HepG2 (cell line): Measurements from ENCODE around the gene CEP104. TPM values are rescaled to one million over a fixed set of nuclear protein-coding genes. Genes with fewer than 3 reads are reported as not detected.

Experiments
- ATAC-seq: fragments of 200-7000 bp; cut with Tn5 transposase; 3 replicates; pipeline ENCODE4 v1.9.1; 2020; ENCODE audit warnings: mild to moderate bottlenecking, moderate library complexity
- BruUV-seq: library from RNA; stranded (reverse); fragments of 400-500 nt; replicated peaks from 2 replicates; lab custom pipeline; 2021; lab: Mats Ljungman, UMichigan
- CTCF ChIA-PET: fragments of 300-600 bp; formaldehyde crosslinking; extraction: SDS; loops from one replicate; lab custom pipeline; 2021; ENCODE audit warnings: low total read pairs, inconsistent platforms, low intra/inter-chr PET ratio; lab: Yijun Ruan, JAX
- POLR2A ChIA-PET: fragments of 350-600 bp; sonication (Branson Sonifier 250); formaldehyde crosslinking; loops from one replicate; lab custom pipeline; 2020; ENCODE audit warnings: antibody characterized with exemption, inconsistent platforms; lab: Yijun Ruan, JAX
- DNase-seq: peaks from one replicate; pipeline ENCODE4 v3.0.0-alpha.2; 2015; ENCODE audit warnings: low spot score
- FAIRE-seq: peaks from 3 replicates; lab custom pipeline; 2011; peaks lifted over from hg19 to GRCh38; lab: Jason Lieb, UNC
- H2AFZ ChIP-seq: one replicate; pipeline ENCODE4 v1.6.1; 2011; ENCODE audit warnings: low read length, inconsistent platforms
- H3K27ac ChIP-seq: fragments of 300-600 bp; 3 replicates; pipeline ENCODE4 v1.8.0; 2011; ENCODE audit warnings: mixed run types, mild to moderate bottlenecking, mixed read lengths, low read length, inconsistent platforms; ENCODE audit not compliant: insufficient read depth; ENCODE audit errors: extremely low read length
- H3K27me3 ChIP-seq, 2 experiments: fragments of 200-600 bp in 1 of 2; 2 replicates in 1 of 2; 3 replicates in 1 of 2; pipeline versions ENCODE4 v1.6.0 to v1.8.0; 2011; ENCODE audit warnings: low read length in 2 of 2, mild to moderate bottlenecking in 2 of 2, moderate library complexity in 2 of 2, inconsistent platforms in 1 of 2; ENCODE audit not compliant: insufficient read depth in 2 of 2, control insufficient read depth in 1 of 2
- H3K36me3 ChIP-seq, 2 experiments: fragments of 200-600 bp in 1 of 2; replicated peaks in 1 of 2; 2 replicates in 1 of 2; 3 replicates in 1 of 2; pipeline versions ENCODE4 v1.5.1 to v1.8.0; 2011; ENCODE audit warnings: low read length in 2 of 2, inconsistent platforms in 1 of 2; ENCODE audit not compliant: insufficient read depth in 2 of 2, control insufficient read depth in 1 of 2
- H3K4me1 ChIP-seq: 2 replicates; pipeline ENCODE4 v1.5.1; 2012; ENCODE audit warnings: low read length, inconsistent platforms; ENCODE audit not compliant: insufficient read depth
- H3K4me2 ChIP-seq: 2 replicates; pipeline ENCODE4 v1.6.0; 2011; ENCODE audit warnings: low read depth, low read length, inconsistent platforms
- H3K4me3 ChIP-seq, 3 experiments: fragments of 200-600 bp in 1 of 3; sonication (generic), shearing (Covaris generic) in 1 of 3; replicated peaks in 1 of 3; 2 replicates each; pipeline ENCODE4 v1.5.1; 2011 to 2016; ENCODE audit warnings: low read length in 3 of 3, inconsistent platforms in 2 of 3, low read depth in 2 of 3, mild to moderate bottlenecking in 2 of 3, control low read depth in 1 of 3, mixed read lengths in 1 of 3; ENCODE audit not compliant: insufficient read depth in 1 of 3
- H3K79me2 ChIP-seq: one replicate; pipeline ENCODE4 v1.6.1; 2011; ENCODE audit warnings: low read length, inconsistent platforms; ENCODE audit not compliant: insufficient read depth
- H3K9ac ChIP-seq: 2 replicates; pipeline ENCODE4 v1.6.0; 2011; ENCODE audit warnings: mild to moderate bottlenecking, low read depth, low read length, inconsistent platforms; ENCODE audit not compliant: insufficient read depth
- H3K9me3 ChIP-seq: 2 replicates; pipeline ENCODE4 v1.5.1; 2012; ENCODE audit warnings: mild to moderate bottlenecking, low read length
- H4K20me1 ChIP-seq: 2 replicates; pipeline ENCODE4 v1.6.0; 2011; ENCODE audit warnings: inconsistent platforms, mild to moderate bottlenecking, low read length, moderate library complexity; ENCODE audit not compliant: insufficient read depth
- HNF4G ChIP-seq, 2 experiments: sonication (generic) in 1 of 2; formaldehyde crosslinking in 1 of 2; IDR thresholded peaks; 2 replicates each; pipeline versions ENCODE4 v1.4.0 to v1.6.1; 2011 to 2020; ENCODE audit warnings: borderline replicate concordance in 2 of 2, low read depth in 2 of 2, mild to moderate bottlenecking in 2 of 2, low read length in 1 of 2, missing genetic modification reagents in 1 of 2, moderate library complexity in 1 of 2
- LCORL ChIP-seq, 2 experiments: fragments of 450-650 bp in 1 of 2; sonication (generic) in 1 of 2; formaldehyde crosslinking in 1 of 2; IDR thresholded peaks; 2 replicates each; pipeline versions ENCODE4 v1.5.0 to v1.6.1; 2017 to 2020; ENCODE audit warnings: antibody characterized with exemption in 1 of 2, missing genetic modification reagents in 1 of 2
- TAF1 ChIP-seq: sonication (generic); formaldehyde crosslinking; IDR thresholded peaks from 2 replicates; pipeline ENCODE4 v1.4.0; 2020; ENCODE audit warnings: missing genetic modification reagents
- TARDBP ChIP-seq: sonication (generic); formaldehyde crosslinking; IDR thresholded peaks from 2 replicates; pipeline ENCODE4 v1.8.0; 2022; ENCODE audit warnings: mild to moderate bottlenecking, missing genetic modification reagents
- TEAD2 ChIP-seq: sonication (generic); formaldehyde crosslinking; IDR thresholded peaks from 2 replicates; pipeline ENCODE4 v1.9.0; 2021; ENCODE audit warnings: missing genetic modification reagents
- ZFP36L1 ChIP-seq: sonication (generic); formaldehyde crosslinking; IDR thresholded peaks from 2 replicates; pipeline ENCODE4 v1.8.0; 2022; ENCODE audit warnings: mild to moderate bottlenecking, missing genetic modification reagents, moderate library complexity
- ZNF547 ChIP-seq: sonication (generic); formaldehyde crosslinking; IDR thresholded peaks from 2 replicates; pipeline ENCODE4 v1.5.1; 2020; ENCODE audit warnings: mild to moderate bottlenecking, missing genetic modification reagents
- ZNF570 ChIP-seq: sonication (generic); formaldehyde crosslinking; IDR thresholded peaks from 2 replicates; pipeline ENCODE4 v1.4.0; 2020; ENCODE audit warnings: mild to moderate bottlenecking, missing genetic modification reagents, borderline replicate concordance
- ZNF747 ChIP-seq: sonication (generic); formaldehyde crosslinking; IDR thresholded peaks from 2 replicates; pipeline ENCODE4 v1.8.1; 2023; ENCODE audit warnings: missing genetic modification reagents, mild to moderate bottlenecking, borderline replicate concordance
- ZNF768 ChIP-seq: sonication (generic); formaldehyde crosslinking; IDR thresholded peaks from 2 replicates; pipeline ENCODE4 v1.4.0; 2020; ENCODE audit warnings: missing genetic modification reagents
- WGBS: methylation state at CpG from one replicate; pipeline ENCODE4 v1.1.6; 2017; ENCODE audit warnings: low lambda C conversion rate; 5-methylcytosine and 5-hydroxymethylcytosine counted together
- in situ Hi-C: cut with HindIII; loops from 2 replicates; pipeline ENCODE4 v1.10.0; 2017; ENCODE audit warnings: low pct_unique_long_range_greater_than_20kb; ENCODE audit not compliant: extremely low pct_ligation_motif_present
- intact Hi-C: fragments of 100-400 bp; cut with micrococcal nuclease; formaldehyde crosslinking; loops from one replicate; pipeline ENCODE4 v1.10.0; 2022; ENCODE audit not compliant: unreplicated experiment
- polyA plus RNA-seq, 8 experiments: library from polyadenylated mRNA; depleted of rRNA in 3 of 8; stranded (reverse) in 7 of 8; unstranded in 1 of 8; fragments of >200 nt; fragmentation: Illumina TruSeq in 4 of 8; extraction: Trizol in 4 of 8; gene quantifications; 2 replicates each; pipeline versions ENCODE4 v1.2.1 to v1.2.3, GENCODE V29; 2011 to 2016; ENCODE audit warnings: low read depth in 4 of 8, missing spikeins in 1 of 8, mixed read lengths in 1 of 8; ENCODE audit not compliant: insufficient read depth in 1 of 8
- total RNA-seq, 5 experiments: library from RNA; depleted of rRNA; stranded (reverse); fragments of >200 nt; fragmentation: Illumina TruSeq; extraction: Trizol; gene quantifications; 2 replicates each; pipeline ENCODE4 v1.2.3, GENCODE V29; 2016; ENCODE audit warnings: low read depth in 1 of 5

The CEP104 gene
- total and polyA plus RNA-seq, 2 of the 13 experiments (the other 11 are each of a cell fraction or from before 2014, with no cell fraction given): 20.4 to 30.1 TPM

DNA sequence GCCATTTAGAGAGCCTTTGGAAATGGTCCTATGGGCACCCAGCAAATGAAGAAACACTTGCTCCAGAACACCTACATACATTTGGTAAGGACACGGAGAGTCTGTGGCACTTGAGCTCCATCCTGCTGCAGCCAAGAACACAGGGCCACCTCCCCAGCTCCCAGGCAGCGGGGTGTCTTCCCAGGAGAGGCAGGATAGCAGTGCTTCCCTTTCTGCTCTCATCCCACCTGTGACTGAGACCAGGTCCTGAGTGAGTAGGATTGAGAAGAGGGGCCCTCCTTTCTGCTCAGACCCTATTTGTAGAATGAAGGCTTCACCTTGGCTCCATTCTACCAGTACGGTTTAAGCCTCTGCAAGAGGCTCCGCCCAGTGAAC lies 38.9 kb upstream of the CEP104 start:
- H3K4me2 ChIP-seq: no peak overlapping the region
- H3K4me1 ChIP-seq: peaks cover 19% of the 10 kb centered on the region; the same call in 1 of the 2 replicates
- H3K9me3 ChIP-seq: peaks cover 4% of the 10 kb centered on the region; the same call in 1 of the 2 replicates
- H4K20me1 ChIP-seq: no peaks in the 10 kb centered on the region
- no peak overlapping the region for H3K4me3 ChIP-seq
- WGBS: 83% methylated on average over 2 of the region's 4 CpGs
- no peak for FAIRE-seq
- ChIA-PET POLR2A (no interaction called here), CTCF (no interaction called here)
- in situ Hi-C loops (no loop called here), intact Hi-C loops (no loop called here)
- no peak overlapping the region for H3K27ac ChIP-seq
- no peak for TF ChIP-seq ZNF547
- no peak for TF ChIP-seq ZNF768 (CRISPR knock-in tag)
- TF ChIP-seq TARDBP (CRISPR knock-in tag): no peak
- no peak for TF ChIP-seq ZNF570 (CRISPR knock-in tag)
- TF ChIP-seq TEAD2 (CRISPR knock-in tag): no peak
- TF ChIP-seq TAF1: no peak
- TF ChIP-seq HNF4G (IDR thresholded peaks at IDR 0.05; ENCODE audit: borderline replicate concordance, low read depth, low read length): no peak
- TF ChIP-seq HNF4G (CRISPR knock-in tag; IDR thresholded peaks at IDR 0.05; ENCODE audit: borderline replicate concordance, low read depth): no peak
- no peak for TF ChIP-seq LCORL (IDR thresholded peaks at IDR 0.05)
- no peak for TF ChIP-seq LCORL (CRISPR knock-in tag; IDR thresholded peaks at IDR 0.05)
- TF ChIP-seq ZNF747 (CRISPR knock-in tag): no peak
- TF ChIP-seq ZFP36L1: no peak
- DNase-seq: no peak
- H2AFZ ChIP-seq: no peak overlapping the region
- no peak for ATAC-seq
- no TSS peak for BruUV-seq
- peaks cover 9 to 23% of the 10 kb centered on the region in 2 experiments; a peak in 4 of 5 replicates for H3K36me3 ChIP-seq
- no peak overlapping the region for H3K9ac ChIP-seq
- no peaks in the 10 kb centered on the region; a peak in 1 of 5 replicates for H3K27me3 ChIP-seq
- H3K79me2 ChIP-seq: peaks cover 69% of the 10 kb centered on the region
